Articular chondrocyte of knee joint (primary cell): ENCODE results near the gene LIN7B. TPM values are rescaled to one million over a fixed set of nuclear protein-coding genes. Genes with fewer than 3 reads are reported as not detected.

Source experiments
- small RNA-seq: library from RNA; depleted of rRNA; stranded (forward); fragments of <200 nt; gene quantifications from one replicate; pipeline ENCODE3, GENCODE V24; 2012
- total RNA-seq: library from RNA; depleted of rRNA; stranded (reverse); fragments of >200 nt; gene quantifications from 2 replicates; pipeline ENCODE4 v1.2.3, GENCODE V29; 2012

LIN7B gene
- total RNA-seq: 2.8 and 3.7 TPM in 2 replicates

GRCh38 chr19:49113762-49114629 is at the start of gene LIN7B:
Gene LIN7B, plus strand, starts transcription at chr19:49114370. Its CDS starts 35 bp downstream, at chr19:49114405.

GRCh38 chr19:49064768-49065611 is 49.2 kb upstream of the LIN7B start, which contains the start of gene NTF4:
Gene NTF4, minus strand, starts transcription at chr19:49064818. Its CDS starts 2,821 bp downstream, at chr19:49061997.

GRCh38 chr19:49085020-49085867 is 28.9 kb upstream of the LIN7B start, which contains the start of gene SNRNP70:
Gene SNRNP70, plus strand, starts transcription at chr19:49085451. Its CDS starts 964 bp downstream, at chr19:49086415.

GRCh38 chr19:49118565-49119410 is 4.6 kb downstream of the LIN7B start, which contains the start of gene C19orf73:
Gene C19orf73, minus strand, starts transcription at chr19:49119143. Its CDS starts 121 bp downstream, at chr19:49119022.

GRCh38 chr19:49119411-49120324 is 5.5 kb downstream of the LIN7B start, which contains the start of gene PPFIA3:
Gene PPFIA3, plus strand, starts transcription at chr19:49119544. Its CDS starts 8,330 bp downstream, at chr19:49127874.

GRCh38 chr19:49155005-49155819 is 41.0 kb downstream of the LIN7B start, which contains the start of gene HRC:
Gene HRC, minus strand, starts transcription at chr19:49155396. Its CDS starts 159 bp downstream, at chr19:49155237.

GRCh38 chr19:49157445-49158224 is 43.5 kb downstream of the LIN7B start, which contains the start of gene TRPM4:
Gene TRPM4, plus strand, starts transcription at chr19:49157792. Its CDS starts 75 bp downstream, at chr19:49157867.

Small RNAs within 50 kb of the gene (small RNA-seq; reads per million reads assigned to genes)
- gene RN7SL708P: not detected

Other genes starting within 250 kb of the LIN7B start
- gene PLEKHA4, start 245.8 kb upstream of the LIN7B start, total RNA-seq: 23.1 and 31.3 TPM in 2 replicates
- gene PPP1R15A, start 241.9 kb upstream of the LIN7B start, total RNA-seq: 59.2 and 70.2 TPM in 2 replicates
- 0.11 TPM in 1 of 2 replicates, not detected in the other for gene TULP2, start 215.6 kb upstream of the LIN7B start, total RNA-seq
- gene NUCB1, start 214.1 kb upstream of the LIN7B start, total RNA-seq: 258 and 269 TPM in 2 replicates
- 0.13 and 0.32 TPM in 2 replicates for gene DHDH, start 180.7 kb upstream of the LIN7B start, total RNA-seq
- 34.5 and 37.1 TPM in 2 replicates for gene BAX, start 159.5 kb upstream of the LIN7B start, total RNA-seq
- 3,310 and 5,078 TPM in 2 replicates for gene FTL, start 149.1 kb upstream of the LIN7B start, total RNA-seq
- gene GYS1, start 121.1 kb upstream of the LIN7B start, total RNA-seq: 37.5 and 61.8 TPM in 2 replicates
- 121 and 122 TPM in 2 replicates for gene RUVBL2, start 120.5 kb upstream of the LIN7B start, total RNA-seq
- not detected in 2 replicates for gene LHB, start 97.3 kb upstream of the LIN7B start, total RNA-seq
- gene CGB3, start 90.0 kb upstream of the LIN7B start, total RNA-seq: not detected in 2 replicates
- not detected in 2 replicates for gene CGB2, start 82.5 kb upstream of the LIN7B start, total RNA-seq
- gene CGB1, start 77.5 kb upstream of the LIN7B start, total RNA-seq: not detected in 2 replicates
- gene CGB5, start 70.5 kb upstream of the LIN7B start, total RNA-seq: not detected in 2 replicates
- gene CGB8, start 65.3 kb upstream of the LIN7B start, total RNA-seq: not detected in 2 replicates
- gene CGB7, start 56.6 kb upstream of the LIN7B start, total RNA-seq: 0.13 and 0.32 TPM in 2 replicates
- gene NTF4, start 49.6 kb upstream of the LIN7B start, total RNA-seq: not detected in 2 replicates
- not detected in 2 replicates for gene KCNA7, start 41.7 kb upstream of the LIN7B start, total RNA-seq
- 85.6 and 88.4 TPM in 2 replicates for gene SNRNP70, start 28.9 kb upstream of the LIN7B start, total RNA-seq
- 0.26 and 0.65 TPM in 2 replicates for gene C19orf73, start 4.8 kb downstream of the LIN7B start, total RNA-seq
- gene PPFIA3, start 5.2 kb downstream of the LIN7B start, total RNA-seq: 0.91 and 1.4 TPM in 2 replicates
- not detected in 2 replicates for gene HRC, start 41.0 kb downstream of the LIN7B start, total RNA-seq
- gene TRPM4, start 43.4 kb downstream of the LIN7B start, total RNA-seq: 13.4 and 17.0 TPM in 2 replicates
- gene SLC6A16, start 210.8 kb downstream of the LIN7B start, total RNA-seq: 0.32 TPM in 1 of 2 replicates, not detected in the other
- gene CD37, start 221.0 kb downstream of the LIN7B start, total RNA-seq: not detected in 2 replicates
- gene TEAD2, start 248.0 kb downstream of the LIN7B start, total RNA-seq: 21.3 and 25.6 TPM in 2 replicates
- 0.26 TPM in 1 of 2 replicates, not detected in the other for gene DKKL1, start 249.5 kb downstream of the LIN7B start, total RNA-seq